Tibial artery (tissue), 4 donors: ENCODE results near the gene LVRN.

Experiments
- DNase-seq, 2 donors: peaks; one replicate each; pipeline ENCODE4 v3.0.0-alpha.2; 2019
- H3K27ac ChIP-seq, 2 donors: fragments of 200-600 bp; sonication (generic) in 1 of 2; 1 replicate in 1 of 2; 2 replicates in 1 of 2; pipeline ENCODE4 v1.5.1; 2018 to 2019; ENCODE audit warnings: mild to moderate bottlenecking in 1 of 2
- H3K27me3 ChIP-seq, 2 donors: fragments of 200-600 bp; sonication (generic) in 1 of 2; one replicate each; pipeline versions ENCODE4 v1.5.1 to v1.6.0; 2016 to 2019
- H3K36me3 ChIP-seq, 3 donors: fragments of 200-600 bp; sonication (generic) in 2 of 3; one replicate each; pipeline ENCODE4 v1.5.1; 2016 to 2019; ENCODE audit warnings: mild to moderate bottlenecking in 2 of 3
- H3K4me1 ChIP-seq, 4 donors: fragments of 200-600 bp; sonication (generic) in 2 of 4; 1 replicate in 3 of 4; 2 replicates in 1 of 4; pipeline ENCODE4 v1.5.1; 2016 to 2019
- H3K4me3 ChIP-seq, 2 donors: fragments of 200-600 bp; sonication (generic) in 1 of 2; 1 replicate in 1 of 2; 2 replicates in 1 of 2; pipeline ENCODE4 v1.5.1; 2018 to 2019; ENCODE audit warnings: mild to moderate bottlenecking in 2 of 2
- H3K9me3 ChIP-seq, 3 donors: fragments of 200-600 bp; sonication (generic) in 1 of 3; one replicate each; pipeline ENCODE4 v1.5.1; 2016 to 2019
- intact Hi-C: fragments of 100-400 bp; cut with DNase I; formaldehyde crosslinking; loops from one replicate; pipeline ENCODE4 v1.15.0; 2023; ENCODE audit warnings: low total_unique reads
- TF ChIP-seq, protein P1 (sequence below), 2 experiments: fragments of 200-600 bp in 1 of 2; fragments of 450-650 bp in 1 of 2; IDR thresholded peaks; one replicate each; pipeline ENCODE4 v1.5.1; 2017 to 2019; ENCODE audit warnings: antibody characterized with exemption in 2 of 2, mild to moderate bottlenecking in 1 of 2, moderate library complexity in 1 of 2

LVRN gene

DNA sequence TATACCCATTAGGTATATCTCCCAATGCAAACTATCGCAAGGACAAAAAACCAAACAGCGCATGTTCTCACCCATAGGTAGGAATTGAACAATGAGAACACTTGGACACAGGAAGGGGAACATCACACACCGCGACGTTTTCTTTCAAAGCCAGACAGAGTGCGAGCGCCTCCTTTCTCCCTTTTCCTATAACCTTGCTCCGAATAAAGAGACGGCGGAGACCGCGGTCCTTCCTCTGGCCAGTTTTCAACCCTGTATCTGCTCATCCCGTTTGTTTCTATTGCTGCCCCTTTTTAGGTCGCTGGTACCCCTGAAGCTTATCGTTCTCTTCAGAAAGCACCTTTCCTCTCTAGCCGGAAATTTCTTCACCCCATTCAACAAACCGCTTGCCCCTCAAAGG lies 1.3 kb downstream of the LVRN start:
- TF ChIP-seq, protein P1, sequence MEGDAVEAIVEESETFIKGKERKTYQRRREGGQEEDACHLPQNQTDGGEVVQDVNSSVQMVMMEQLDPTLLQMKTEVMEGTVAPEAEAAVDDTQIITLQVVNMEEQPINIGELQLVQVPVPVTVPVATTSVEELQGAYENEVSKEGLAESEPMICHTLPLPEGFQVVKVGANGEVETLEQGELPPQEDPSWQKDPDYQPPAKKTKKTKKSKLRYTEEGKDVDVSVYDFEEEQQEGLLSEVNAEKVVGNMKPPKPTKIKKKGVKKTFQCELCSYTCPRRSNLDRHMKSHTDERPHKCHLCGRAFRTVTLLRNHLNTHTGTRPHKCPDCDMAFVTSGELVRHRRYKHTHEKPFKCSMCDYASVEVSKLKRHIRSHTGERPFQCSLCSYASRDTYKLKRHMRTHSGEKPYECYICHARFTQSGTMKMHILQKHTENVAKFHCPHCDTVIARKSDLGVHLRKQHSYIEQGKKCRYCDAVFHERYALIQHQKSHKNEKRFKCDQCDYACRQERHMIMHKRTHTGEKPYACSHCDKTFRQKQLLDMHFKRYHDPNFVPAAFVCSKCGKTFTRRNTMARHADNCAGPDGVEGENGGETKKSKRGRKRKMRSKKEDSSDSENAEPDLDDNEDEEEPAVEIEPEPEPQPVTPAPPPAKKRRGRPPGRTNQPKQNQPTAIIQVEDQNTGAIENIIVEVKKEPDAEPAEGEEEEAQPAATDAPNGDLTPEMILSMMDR (IDR thresholded peaks at IDR 0.05): no peak
- intact Hi-C loops: no loop called here

DNA sequence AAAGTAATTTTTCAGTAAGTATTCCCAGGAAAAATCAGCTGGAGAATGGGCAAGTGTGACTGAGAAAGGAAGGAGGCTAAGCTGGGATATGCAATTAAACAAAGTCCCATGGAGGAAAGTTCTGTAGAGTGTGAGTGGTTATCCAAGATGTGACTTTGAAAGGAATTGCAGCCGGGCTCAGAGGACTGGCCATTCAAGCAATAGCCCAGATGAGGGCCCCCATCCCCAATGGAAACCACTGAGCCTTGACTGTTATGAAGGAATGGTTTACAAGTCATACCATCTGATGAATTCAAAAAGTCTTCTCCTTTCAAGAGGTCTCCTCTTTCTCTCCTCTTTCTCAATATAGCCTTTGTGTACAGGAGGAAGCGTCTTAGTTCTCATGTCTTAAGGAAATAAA lies 6.5 kb downstream of the LVRN start:
- Histone ChIP-seq H3K9me3 (no peaks in the 10 kb centered on the region), H3K36me3 (no peaks in the 10 kb centered on the region), H3K4me1 (no peaks in the 10 kb centered on the region), H3K27me3 (no peaks in the 10 kb centered on the region), H3K27ac (no peak overlapping the region), H3K4me3 (no peak overlapping the region)
- DNase-seq: no peak
- intact Hi-C loops: no loop called here
- TF ChIP-seq, protein P1 (IDR thresholded peaks at IDR 0.05): no peak

More for the DNA sequence above, 1.3 kb downstream of the LVRN start:
- peaks cover 0 to 25% (median 17%) of the 10 kb centered on the region in 4 donors for H3K4me1 ChIP-seq
- no peak overlapping the region for H3K27ac ChIP-seq
- H3K4me3 ChIP-seq: no peak overlapping the region
- H3K36me3 ChIP-seq: no peaks in the 10 kb centered on the region
- no peak for DNase-seq
- H3K27me3 ChIP-seq: no peaks in the 10 kb centered on the region
- H3K9me3 ChIP-seq: no peaks in the 10 kb centered on the region

DNA sequence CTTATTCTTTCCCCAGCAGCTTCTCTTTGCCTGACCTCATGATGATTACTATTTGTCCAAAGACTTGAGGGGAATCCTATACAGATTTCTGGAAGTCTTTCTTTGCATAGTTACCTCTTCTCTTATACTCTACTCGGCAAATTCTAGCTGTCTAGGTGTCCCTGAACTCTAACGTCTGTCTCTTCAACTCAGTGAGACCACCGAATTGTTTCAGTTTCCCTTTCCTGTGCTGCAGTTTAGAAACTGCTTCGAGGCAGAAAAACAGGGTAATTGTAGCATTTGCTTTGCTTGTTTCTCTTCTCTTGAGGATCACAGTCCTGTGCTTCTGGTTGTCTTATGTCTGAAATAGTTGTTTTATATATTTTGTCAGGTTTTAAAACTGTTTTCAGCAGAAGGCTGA lies 14.8 kb downstream of the LVRN start:
- Histone ChIP-seq H3K9me3 (peaks cover 0 to 5% (median 0%) of the 10 kb centered on the region in 3 donors), H3K27ac (peak overlapping the region in 1 of 2 donors; percentile 59), H3K27me3 (no peaks in the 10 kb centered on the region), H3K4me3 (no peak overlapping the region), H3K36me3 (no peaks in the 10 kb centered on the region), H3K4me1 (peaks cover 0 to 40% (median 15%) of the 10 kb centered on the region in 4 donors)
- no peak for DNase-seq
- intact Hi-C loops: no loop called here
- TF ChIP-seq, protein P1 (IDR thresholded peaks at IDR 0.05): no peak

DNA sequence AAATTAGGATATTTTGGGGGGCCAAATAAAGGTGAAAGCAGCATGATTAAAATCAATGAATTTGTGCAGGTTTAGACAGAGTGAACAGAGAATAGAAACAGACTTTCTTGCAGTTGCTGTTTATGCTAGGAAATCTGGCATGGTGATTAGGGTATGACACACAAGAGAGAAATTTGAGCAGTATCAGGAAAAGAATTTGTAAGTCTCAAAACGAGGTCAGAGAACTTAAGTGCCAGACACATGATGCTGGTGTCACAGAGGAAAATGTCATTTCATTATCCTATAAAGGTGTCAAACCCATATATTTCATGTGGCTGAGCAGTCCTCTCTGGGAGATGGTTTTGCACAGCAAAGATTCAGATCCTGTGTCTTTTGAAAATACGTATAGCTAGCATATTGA lies 15.7 kb downstream of the LVRN start:
- peak overlapping the region; percentile 59 to 64 for H3K27ac ChIP-seq
- no peaks in the 10 kb centered on the region for H3K27me3 ChIP-seq
- no peak for DNase-seq
- H3K36me3 ChIP-seq: no peaks in the 10 kb centered on the region
- no peak overlapping the region for H3K4me3 ChIP-seq
- TF ChIP-seq, protein P1 (IDR thresholded peaks at IDR 0.05): no peak
- intact Hi-C loops: no loop called here
- H3K9me3 ChIP-seq: peaks cover 0 to 5% (median 0%) of the 10 kb centered on the region in 3 donors
- peaks cover 0 to 40% (median 15%) of the 10 kb centered on the region in 4 donors for H3K4me1 ChIP-seq

DNA sequence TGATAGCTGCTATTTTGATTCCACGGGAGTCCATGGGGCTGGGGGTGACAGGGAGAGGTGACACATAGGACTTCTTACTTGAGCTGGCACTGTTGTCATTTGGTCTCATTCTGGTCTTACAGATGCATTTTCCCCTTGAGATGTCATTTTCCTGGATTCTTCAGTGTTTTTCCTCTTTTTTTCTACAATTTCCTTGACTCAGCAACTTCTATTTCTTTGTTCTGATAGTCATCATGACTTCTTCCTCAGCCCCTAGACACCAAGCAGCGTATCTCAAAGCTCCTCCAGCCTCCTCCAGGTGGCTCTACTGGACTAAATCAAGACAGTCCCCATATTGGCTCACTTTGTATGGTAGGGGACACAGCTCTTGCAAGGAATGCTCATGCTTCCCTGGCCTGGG lies 16.5 kb downstream of the LVRN start:
- DNase-seq: no peak
- Histone ChIP-seq H3K4me1 (peaks cover 0 to 40% (median 15%) of the 10 kb centered on the region in 4 donors), H3K27me3 (no peaks in the 10 kb centered on the region), H3K27ac (peak overlapping the region; percentile 59 to 64), H3K36me3 (no peaks in the 10 kb centered on the region), H3K4me3 (no peak overlapping the region), H3K9me3 (peaks cover 0 to 5% (median 0%) of the 10 kb centered on the region in 3 donors)
- TF ChIP-seq, protein P1 (IDR thresholded peaks at IDR 0.05): no peak
- intact Hi-C loops: no loop called here
